HG03108 (cell line): Measurements from ENCODE around the gene AGBL4.
A peak's percentile ranks its signal among the peaks of the same experiment; 100 is the strongest.

Experiments used
- ATAC-seq: cut with Tn5 transposase; IDR thresholded peaks from one replicate; pipeline ENCODE4 v1.9.1; 2021; ENCODE audit warnings: moderate library complexity; ENCODE audit not compliant: unreplicated experiment

The AGBL4 gene

GRCh38 chr1:48741380-48741779 is 1282.4 kb downstream of the AGBL4 start:
- ATAC-seq = no peak

- ATAC-seq = no peak
Measured at GRCh38 chr1:48740621-48741020, 1283.1 kb downstream of the AGBL4 start.

- no peak for ATAC-seq
Measured at GRCh38 chr1:48739091-48739490, 1284.7 kb downstream of the AGBL4 start.

- no peak for ATAC-seq
Measured at GRCh38 chr1:48738356-48738755, 1285.4 kb downstream of the AGBL4 start.

- no peak for ATAC-seq
Measured at GRCh38 chr1:48735796-48736195, 1288.0 kb downstream of the AGBL4 start.

- ATAC-seq = peak; percentile 57
Measured at GRCh38 chr1:48730164-48730910, 1293.4 kb downstream of the AGBL4 start.

- ATAC-seq = no peak
Measured at GRCh38 chr1:48728584-48728983, 1295.2 kb downstream of the AGBL4 start.

GRCh38 chr1:48726557-48727215 is 1297.1 kb downstream of the AGBL4 start:
- no peak for ATAC-seq

- no peak for ATAC-seq
Measured at GRCh38 chr1:48726139-48726538, 1297.6 kb downstream of the AGBL4 start.

- no peak for ATAC-seq
Measured at GRCh38 chr1:48725341-48726046, 1298.3 kb downstream of the AGBL4 start.

GRCh38 chr1:48720929-48721328 is 1302.8 kb downstream of the AGBL4 start:
- no peak for ATAC-seq

GRCh38 chr1:48718705-48719104 is 1305.0 kb downstream of the AGBL4 start:
- no peak for ATAC-seq

GRCh38 chr1:48718116-48718630 is 1305.6 kb downstream of the AGBL4 start:
- no peak for ATAC-seq

GRCh38 chr1:48717082-48717481 is 1306.7 kb downstream of the AGBL4 start:
- ATAC-seq = no peak

- no peak for ATAC-seq
Measured at GRCh38 chr1:48715921-48716320, 1307.8 kb downstream of the AGBL4 start.

GRCh38 chr1:48710915-48711314 is 1312.8 kb downstream of the AGBL4 start:
- ATAC-seq = no peak

- ATAC-seq = no peak
Measured at GRCh38 chr1:48710318-48710717, 1313.4 kb downstream of the AGBL4 start.

GRCh38 chr1:48704736-48705135 is 1319.0 kb downstream of the AGBL4 start:
- no peak for ATAC-seq

- no peak for ATAC-seq
Measured at GRCh38 chr1:48701445-48701844, 1322.3 kb downstream of the AGBL4 start.

- no peak for ATAC-seq
Measured at GRCh38 chr1:48697066-48697707, 1326.6 kb downstream of the AGBL4 start.

GRCh38 chr1:48695161-48695560 is 1328.6 kb downstream of the AGBL4 start:
- ATAC-seq = no peak
